ENCODE results near the gene TBC1D22A.

The TBC1D22A gene

DNA sequence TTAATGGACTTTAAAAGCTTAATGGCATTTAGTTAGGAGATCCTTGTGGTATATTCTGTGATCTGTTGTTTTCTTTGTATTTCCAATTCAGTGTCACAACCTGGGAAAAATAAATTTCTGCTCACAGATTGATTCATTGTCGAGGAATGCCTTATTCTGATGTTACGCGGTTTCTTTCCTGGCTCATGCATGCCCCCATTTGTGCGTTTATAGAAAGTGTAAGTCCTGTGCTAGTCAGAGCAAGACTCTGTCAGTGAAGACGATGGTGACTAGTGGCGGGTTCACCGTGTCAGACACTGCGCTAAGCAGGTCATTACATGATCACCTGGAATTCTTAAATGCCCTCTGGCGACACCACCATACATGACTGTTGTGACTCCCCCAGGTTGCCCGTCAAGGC is 169.4 kb downstream of the TBC1D22A start:
- Histone ChIP-seq H4K8ac (ENCODE audit: low read depth, low read length) (no peak overlapping the region), H3K9ac (ENCODE audit: low read length) (no peak overlapping the region), H2AK5ac (ENCODE audit: low read length) (no peak overlapping the region), H3K79me1 (ENCODE audit: low read length) (no peaks in the 10 kb centered on the region), H3K4ac (ENCODE audit: low read depth, low read length) (no peak overlapping the region), H4K5ac (ENCODE audit: low read length) (no peak overlapping the region), H3K23ac (ENCODE audit: low read length) (no peak overlapping the region), H2BK15ac (replicated peaks; ENCODE audit: low read depth) (no peak overlapping the region), H2BK5ac (ENCODE audit: low read length) (no peak overlapping the region), H3K18ac (ENCODE audit: low read length) (no peak overlapping the region), H3K4me3 (ENCODE audit: low read length) (no peak overlapping the region), H3K4me1 (ENCODE audit: control insufficient read depth, low read depth, low read length) (peaks cover 3% of the 10 kb centered on the region), H3K36me3 (ENCODE audit: control insufficient read depth, insufficient read depth, low read length) (no peaks in the 10 kb centered on the region), H2BK120ac (ENCODE audit: low read depth, low read length) (no peak overlapping the region), H3K4me2 (ENCODE audit: low read length) (no peak overlapping the region), H3K56ac (ENCODE audit: low read length) (no peak overlapping the region), H3K27ac (ENCODE audit: low read depth, low read length) (no peak overlapping the region), H3K79me2 (ENCODE audit: control insufficient read depth, insufficient read depth, low read length) (no peaks in the 10 kb centered on the region), H3K27me3 (ENCODE audit: insufficient read depth, low read length, poor library complexity) (no peaks in the 10 kb centered on the region)
- WGBS (ENCODE audit: extremely low coverage, insufficient coverage, low lambda C conversion rate), result no CpG with 5 or more reads among the region's 10 CpGs
- no peak for DNase-seq

DNA sequence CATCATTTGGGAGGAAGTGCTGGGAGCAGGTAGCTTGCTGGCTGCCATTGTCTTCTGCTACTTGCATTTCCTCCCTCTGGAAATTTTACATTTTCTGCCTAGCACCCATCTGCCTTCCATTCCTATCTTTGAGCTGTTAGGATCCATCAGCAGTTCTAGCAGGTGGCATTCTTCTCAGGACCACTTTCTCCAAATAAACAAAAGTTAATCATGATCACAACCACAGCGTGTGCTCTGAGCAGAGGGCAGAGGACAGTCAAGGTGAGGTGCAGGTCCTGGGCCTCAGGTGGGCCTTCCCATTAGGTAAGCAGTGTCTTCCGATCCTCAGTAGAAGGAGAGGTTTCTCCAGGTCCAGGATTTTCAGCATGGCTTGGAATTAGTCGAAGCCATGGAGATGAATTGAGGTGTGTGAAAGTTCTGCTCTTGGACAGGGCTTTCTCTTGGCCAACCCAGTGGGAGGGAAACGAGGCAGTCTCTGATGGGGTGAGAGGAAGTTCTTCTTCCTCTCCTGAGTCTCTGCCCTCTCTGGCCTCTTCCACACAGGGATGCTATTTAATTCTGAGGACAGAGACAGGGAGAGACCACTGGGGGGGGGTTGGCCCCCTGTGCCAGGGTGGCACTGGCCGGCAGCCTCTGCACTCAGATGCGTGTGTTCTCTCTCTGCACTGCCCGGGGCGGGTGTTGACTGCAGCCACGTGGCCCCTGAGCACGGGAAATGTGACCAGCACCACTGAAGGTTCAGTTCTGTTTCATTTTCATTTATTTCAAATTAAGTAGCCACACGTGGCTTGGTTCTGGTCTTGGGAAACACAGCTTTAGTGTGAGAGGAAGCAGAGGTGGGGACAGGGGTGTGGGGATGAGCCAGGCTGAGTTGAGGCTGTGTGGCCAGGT is 170.8 kb downstream of the TBC1D22A start:
- Histone ChIP-seq H4K8ac (ENCODE audit: low read depth, low read length) (no peak overlapping the region), H3K56ac (ENCODE audit: low read length) (no peak overlapping the region), H3K79me1 (ENCODE audit: low read length) (no peaks in the 10 kb centered on the region), H3K18ac (ENCODE audit: low read length) (no peak overlapping the region), H3K4me1 (ENCODE audit: control insufficient read depth, low read depth, low read length) (peaks cover 3% of the 10 kb centered on the region), H3K79me2 (ENCODE audit: control insufficient read depth, insufficient read depth, low read length) (no peaks in the 10 kb centered on the region), H2BK5ac (ENCODE audit: low read length) (no peak overlapping the region), H2BK120ac (ENCODE audit: low read depth, low read length) (no peak overlapping the region), H3K4ac (ENCODE audit: low read depth, low read length) (no peak overlapping the region), H3K9ac (ENCODE audit: low read length) (no peak overlapping the region), H3K27me3 (ENCODE audit: insufficient read depth, low read length, poor library complexity) (no peaks in the 10 kb centered on the region), H3K4me3 (ENCODE audit: low read length) (no peak overlapping the region), H3K27ac (ENCODE audit: low read depth, low read length) (no peak overlapping the region), H4K5ac (ENCODE audit: low read length) (no peak overlapping the region), H3K23ac (ENCODE audit: low read length) (no peak overlapping the region), H2AK5ac (ENCODE audit: low read length) (no peak overlapping the region), H2BK15ac (replicated peaks; ENCODE audit: low read depth) (no peak overlapping the region), H3K36me3 (ENCODE audit: control insufficient read depth, insufficient read depth, low read length) (no peaks in the 10 kb centered on the region), H3K4me2 (ENCODE audit: low read length) (no peak overlapping the region)
- no peak for DNase-seq
- no CpG with 5 or more reads among the region's 11 CpGs for WGBS (ENCODE audit: extremely low coverage, insufficient coverage, low lambda C conversion rate)

DNA sequence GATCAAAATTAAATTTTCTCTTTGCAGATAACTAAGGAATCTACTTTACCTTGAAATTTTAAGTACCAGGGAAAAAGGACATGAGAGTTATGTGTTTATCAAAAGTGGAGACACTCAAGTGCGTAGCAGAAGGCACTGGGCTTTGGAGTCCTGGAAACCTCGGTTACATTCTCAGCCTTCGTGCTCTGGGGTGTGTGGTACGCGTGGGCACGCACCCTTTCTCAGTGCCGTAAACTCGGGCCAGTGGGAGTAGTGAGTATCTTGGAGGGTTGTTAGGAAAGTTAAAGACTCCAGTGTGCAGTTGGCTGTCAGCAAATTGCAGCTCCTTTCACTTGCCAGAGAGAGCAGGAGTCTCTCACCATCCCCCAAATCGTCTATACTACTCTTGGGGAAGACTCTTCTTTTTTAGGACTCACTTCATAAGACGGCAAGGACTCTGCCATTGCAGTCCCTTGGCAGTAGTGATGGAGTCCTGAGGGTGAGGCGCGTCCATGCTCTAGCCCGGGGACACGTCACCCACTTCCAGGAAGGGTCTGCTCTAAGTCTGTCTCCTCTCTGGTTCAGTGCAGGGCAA is 171.8 kb downstream of the TBC1D22A start:
- no peak overlapping the region for H4K5ac ChIP-seq (ENCODE audit: low read length)
- DNase-seq, result no peak
- no peak overlapping the region for H3K56ac ChIP-seq (ENCODE audit: low read length)
- no peak overlapping the region for H2BK5ac ChIP-seq (ENCODE audit: low read length)
- no peaks in the 10 kb centered on the region for H3K79me1 ChIP-seq (ENCODE audit: low read length)
- no peak overlapping the region for H3K4ac ChIP-seq (ENCODE audit: low read depth, low read length)
- H2BK120ac ChIP-seq (ENCODE audit: low read depth, low read length), result no peak overlapping the region
- no peak overlapping the region for H4K8ac ChIP-seq (ENCODE audit: low read depth, low read length)
- no peaks in the 10 kb centered on the region for H3K27me3 ChIP-seq (ENCODE audit: insufficient read depth, low read length, poor library complexity)
- no peak overlapping the region for H3K27ac ChIP-seq (ENCODE audit: low read depth, low read length)
- H3K36me3 ChIP-seq (ENCODE audit: control insufficient read depth, insufficient read depth, low read length), result no peaks in the 10 kb centered on the region
- H3K79me2 ChIP-seq (ENCODE audit: control insufficient read depth, insufficient read depth, low read length), result no peaks in the 10 kb centered on the region
- no peak overlapping the region for H3K23ac ChIP-seq (ENCODE audit: low read length)
- peaks cover 3% of the 10 kb centered on the region for H3K4me1 ChIP-seq (ENCODE audit: control insufficient read depth, low read depth, low read length)
- no peak overlapping the region for H3K18ac ChIP-seq (ENCODE audit: low read length)
- H3K4me2 ChIP-seq (ENCODE audit: low read length), result no peak overlapping the region
- H2AK5ac ChIP-seq (ENCODE audit: low read length), result no peak overlapping the region
- no peak overlapping the region for H3K4me3 ChIP-seq (ENCODE audit: low read length)
- WGBS (ENCODE audit: extremely low coverage, insufficient coverage, low lambda C conversion rate), result no CpG with 5 or more reads among the region's 14 CpGs
- no peak overlapping the region for H2BK15ac ChIP-seq (replicated peaks; ENCODE audit: low read depth)
- no peak overlapping the region for H3K9ac ChIP-seq (ENCODE audit: low read length)

DNA sequence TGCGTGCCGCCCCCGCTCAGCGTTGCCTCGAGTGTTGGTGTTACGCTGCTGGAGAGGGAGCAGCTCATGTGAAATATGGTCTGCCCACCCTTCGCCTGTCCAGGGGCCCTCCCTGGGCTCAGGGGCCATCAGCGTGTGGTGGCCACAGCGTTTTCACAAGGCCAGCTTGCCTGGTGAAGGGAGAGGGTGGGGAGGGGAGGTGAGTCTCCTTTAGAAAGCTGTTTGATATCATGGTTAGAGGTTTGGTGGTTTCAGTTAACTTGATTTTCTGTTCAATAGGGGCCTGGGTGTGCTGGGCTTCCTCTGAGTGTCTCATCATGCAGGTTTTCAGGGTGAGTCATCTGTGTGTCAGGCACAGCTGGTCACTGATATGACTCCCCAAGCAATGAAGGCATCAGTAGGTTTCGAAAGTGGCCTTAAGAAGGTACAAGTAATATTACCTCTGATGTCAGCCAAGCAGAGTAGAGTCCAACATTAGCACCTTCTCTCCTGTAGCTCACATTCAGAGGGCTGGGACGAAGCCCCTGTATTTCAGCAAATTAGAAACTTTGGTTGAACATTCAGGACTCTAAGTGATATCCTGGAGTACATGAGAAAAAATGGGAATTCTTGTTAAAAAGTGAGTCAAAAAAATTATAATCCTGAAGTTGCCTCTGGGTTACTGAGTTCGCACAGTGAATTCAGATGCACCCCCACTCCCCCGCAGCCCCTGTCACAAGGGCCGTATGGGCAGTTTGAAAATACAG is 172.5 kb downstream of the TBC1D22A start:
- Histone ChIP-seq H3K23ac (ENCODE audit: low read length) (no peak overlapping the region), H3K79me2 (ENCODE audit: control insufficient read depth, insufficient read depth, low read length) (no peaks in the 10 kb centered on the region), H2BK5ac (ENCODE audit: low read length) (no peak overlapping the region), H4K8ac (ENCODE audit: low read depth, low read length) (no peak overlapping the region), H3K79me1 (ENCODE audit: low read length) (no peaks in the 10 kb centered on the region), H3K4me2 (ENCODE audit: low read length) (no peak overlapping the region), H2BK15ac (replicated peaks; ENCODE audit: low read depth) (no peak overlapping the region), H2BK120ac (ENCODE audit: low read depth, low read length) (no peak overlapping the region), H3K4me1 (ENCODE audit: control insufficient read depth, low read depth, low read length) (no peaks in the 10 kb centered on the region), H4K5ac (ENCODE audit: low read length) (no peak overlapping the region), H3K27ac (ENCODE audit: low read depth, low read length) (no peak overlapping the region), H3K4me3 (ENCODE audit: low read length) (no peak overlapping the region), H3K36me3 (ENCODE audit: control insufficient read depth, insufficient read depth, low read length) (no peaks in the 10 kb centered on the region), H3K27me3 (ENCODE audit: insufficient read depth, low read length, poor library complexity) (no peaks in the 10 kb centered on the region), H3K18ac (ENCODE audit: low read length) (no peak overlapping the region), H3K4ac (ENCODE audit: low read depth, low read length) (no peak overlapping the region), H2AK5ac (ENCODE audit: low read length) (no peak overlapping the region), H3K56ac (ENCODE audit: low read length) (no peak overlapping the region), H3K9ac (ENCODE audit: low read length) (no peak overlapping the region)
- WGBS (ENCODE audit: extremely low coverage, insufficient coverage, low lambda C conversion rate), result no CpG with 5 or more reads among the region's 14 CpGs
- peak; percentile 74 for DNase-seq

DNA sequence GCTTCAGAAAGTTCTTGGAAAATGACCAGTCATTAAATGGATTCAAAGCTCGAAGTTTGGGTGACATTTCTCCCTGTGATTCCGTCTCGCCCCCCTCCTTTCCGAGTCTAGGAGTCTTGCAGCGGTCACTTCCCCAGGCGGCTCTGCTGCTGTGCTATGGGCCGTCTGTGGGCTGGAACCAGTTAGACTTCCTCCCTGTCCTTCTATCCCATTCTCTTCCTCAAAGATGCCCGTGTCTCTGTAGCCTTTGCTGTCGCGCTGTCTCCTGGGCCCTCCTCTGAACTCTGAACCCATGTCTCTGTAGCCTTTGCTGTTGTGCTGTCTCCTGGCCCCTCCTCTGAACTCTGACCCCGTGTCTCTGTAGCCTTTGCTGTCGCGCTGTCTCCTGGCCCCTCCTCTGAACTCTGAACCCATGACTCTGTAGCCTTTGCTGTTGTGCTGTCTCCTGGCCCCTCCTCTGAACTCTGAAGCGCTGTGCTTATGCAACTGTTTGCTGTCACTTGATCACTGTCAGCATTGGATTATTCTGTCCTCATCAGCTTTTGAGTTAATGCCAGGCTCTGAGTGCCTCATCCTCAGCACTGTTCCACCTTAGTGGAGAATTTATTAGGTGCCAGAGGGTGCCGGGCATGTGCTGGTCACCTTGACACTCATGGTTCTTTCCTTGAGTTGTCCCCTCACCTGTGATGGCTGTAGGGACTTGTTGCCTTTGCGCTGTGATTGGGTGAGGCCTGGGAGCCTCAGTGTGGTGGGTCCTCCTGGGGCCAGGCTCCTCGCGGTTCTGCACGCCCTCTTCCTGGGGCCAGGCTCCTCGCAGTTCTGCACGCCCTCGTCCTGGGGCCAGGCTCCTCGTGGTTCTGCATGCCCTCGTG is 173.3 kb downstream of the TBC1D22A start:
- Histone ChIP-seq H3K79me2 (ENCODE audit: control insufficient read depth, insufficient read depth, low read length) (no peaks in the 10 kb centered on the region), H3K27ac (ENCODE audit: low read depth, low read length) (no peak overlapping the region), H3K27me3 (ENCODE audit: insufficient read depth, low read length, poor library complexity) (no peaks in the 10 kb centered on the region), H3K9ac (ENCODE audit: low read length) (no peak overlapping the region), H2BK120ac (ENCODE audit: low read depth, low read length) (no peak overlapping the region), H3K79me1 (ENCODE audit: low read length) (no peaks in the 10 kb centered on the region), H3K36me3 (ENCODE audit: control insufficient read depth, insufficient read depth, low read length) (no peaks in the 10 kb centered on the region), H3K56ac (ENCODE audit: low read length) (no peak overlapping the region), H2AK5ac (ENCODE audit: low read length) (no peak overlapping the region), H4K8ac (ENCODE audit: low read depth, low read length) (no peak overlapping the region), H2BK5ac (ENCODE audit: low read length) (no peak overlapping the region), H3K4ac (ENCODE audit: low read depth, low read length) (no peak overlapping the region), H3K4me2 (ENCODE audit: low read length) (no peak overlapping the region), H3K18ac (ENCODE audit: low read length) (no peak overlapping the region), H3K23ac (ENCODE audit: low read length) (no peak overlapping the region), H3K4me1 (ENCODE audit: control insufficient read depth, low read depth, low read length) (no peaks in the 10 kb centered on the region), H2BK15ac (replicated peaks; ENCODE audit: low read depth) (no peak overlapping the region), H4K5ac (ENCODE audit: low read length) (no peak overlapping the region), H3K4me3 (ENCODE audit: low read length) (no peak overlapping the region)
- DNase-seq, result no peak
- no CpG with 5 or more reads among the region's 24 CpGs for WGBS (ENCODE audit: extremely low coverage, insufficient coverage, low lambda C conversion rate)

Measured in mesendoderm (in vitro differentiated cells).